ENCODE results near the gene CBFA2T3.

CBFA2T3 gene

DNA sequence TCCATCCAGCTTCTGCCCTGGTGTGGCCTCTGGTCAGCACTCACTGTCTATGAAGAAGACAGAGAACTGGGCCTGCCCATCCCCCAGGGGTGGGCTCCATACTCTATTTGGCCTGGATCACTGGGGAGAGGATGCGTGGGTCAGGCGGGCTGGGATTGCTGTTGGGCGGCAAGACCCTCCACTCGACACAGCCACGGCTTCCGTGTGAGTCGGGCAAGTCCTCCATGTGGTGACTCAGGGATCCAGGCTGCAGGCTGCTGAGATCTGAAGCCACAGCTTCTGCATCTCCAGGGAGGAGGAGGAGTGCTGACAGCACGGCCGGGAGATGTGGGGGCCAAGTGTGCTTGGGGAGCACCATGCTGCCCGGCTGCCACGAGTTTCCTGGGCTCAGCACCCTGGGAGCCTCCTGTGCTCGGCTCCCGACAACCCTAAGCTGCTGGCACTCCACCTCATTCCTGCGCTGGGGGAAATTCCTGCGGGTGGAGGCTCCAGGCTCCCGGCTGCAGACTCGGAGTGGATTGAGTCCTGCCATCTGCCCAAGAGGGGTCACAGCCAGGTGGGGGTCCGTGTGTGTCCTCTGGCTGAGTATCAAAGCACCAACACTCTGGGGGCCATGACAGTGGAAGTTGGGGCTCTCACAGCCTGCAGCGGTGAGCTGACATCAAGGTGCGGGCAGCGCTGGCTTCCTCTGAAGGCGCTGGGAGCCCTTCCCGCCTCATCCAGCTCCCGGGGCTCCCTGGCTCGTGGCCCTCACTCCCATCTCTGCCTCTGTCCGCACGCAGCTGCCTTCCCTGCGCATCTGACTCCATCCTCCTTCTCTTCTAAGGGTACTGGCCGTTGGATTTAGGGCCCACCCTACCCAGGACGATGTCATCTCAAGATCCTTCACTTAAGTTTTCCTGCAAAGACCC, 24.4 kb upstream of the CBFA2T3 start:
- no peak overlapping the region for H3K4me3 ChIP-seq (ENCODE audit: low read depth, low read length)
- DNase-seq (ENCODE audit: low read depth), result no peak
- TF ChIP-seq, protein P1, sequence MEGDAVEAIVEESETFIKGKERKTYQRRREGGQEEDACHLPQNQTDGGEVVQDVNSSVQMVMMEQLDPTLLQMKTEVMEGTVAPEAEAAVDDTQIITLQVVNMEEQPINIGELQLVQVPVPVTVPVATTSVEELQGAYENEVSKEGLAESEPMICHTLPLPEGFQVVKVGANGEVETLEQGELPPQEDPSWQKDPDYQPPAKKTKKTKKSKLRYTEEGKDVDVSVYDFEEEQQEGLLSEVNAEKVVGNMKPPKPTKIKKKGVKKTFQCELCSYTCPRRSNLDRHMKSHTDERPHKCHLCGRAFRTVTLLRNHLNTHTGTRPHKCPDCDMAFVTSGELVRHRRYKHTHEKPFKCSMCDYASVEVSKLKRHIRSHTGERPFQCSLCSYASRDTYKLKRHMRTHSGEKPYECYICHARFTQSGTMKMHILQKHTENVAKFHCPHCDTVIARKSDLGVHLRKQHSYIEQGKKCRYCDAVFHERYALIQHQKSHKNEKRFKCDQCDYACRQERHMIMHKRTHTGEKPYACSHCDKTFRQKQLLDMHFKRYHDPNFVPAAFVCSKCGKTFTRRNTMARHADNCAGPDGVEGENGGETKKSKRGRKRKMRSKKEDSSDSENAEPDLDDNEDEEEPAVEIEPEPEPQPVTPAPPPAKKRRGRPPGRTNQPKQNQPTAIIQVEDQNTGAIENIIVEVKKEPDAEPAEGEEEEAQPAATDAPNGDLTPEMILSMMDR (IDR thresholded peaks at IDR 0.05; ENCODE audit: control insufficient read depth, extremely low read depth, insufficient read depth), result no peak

DNA sequence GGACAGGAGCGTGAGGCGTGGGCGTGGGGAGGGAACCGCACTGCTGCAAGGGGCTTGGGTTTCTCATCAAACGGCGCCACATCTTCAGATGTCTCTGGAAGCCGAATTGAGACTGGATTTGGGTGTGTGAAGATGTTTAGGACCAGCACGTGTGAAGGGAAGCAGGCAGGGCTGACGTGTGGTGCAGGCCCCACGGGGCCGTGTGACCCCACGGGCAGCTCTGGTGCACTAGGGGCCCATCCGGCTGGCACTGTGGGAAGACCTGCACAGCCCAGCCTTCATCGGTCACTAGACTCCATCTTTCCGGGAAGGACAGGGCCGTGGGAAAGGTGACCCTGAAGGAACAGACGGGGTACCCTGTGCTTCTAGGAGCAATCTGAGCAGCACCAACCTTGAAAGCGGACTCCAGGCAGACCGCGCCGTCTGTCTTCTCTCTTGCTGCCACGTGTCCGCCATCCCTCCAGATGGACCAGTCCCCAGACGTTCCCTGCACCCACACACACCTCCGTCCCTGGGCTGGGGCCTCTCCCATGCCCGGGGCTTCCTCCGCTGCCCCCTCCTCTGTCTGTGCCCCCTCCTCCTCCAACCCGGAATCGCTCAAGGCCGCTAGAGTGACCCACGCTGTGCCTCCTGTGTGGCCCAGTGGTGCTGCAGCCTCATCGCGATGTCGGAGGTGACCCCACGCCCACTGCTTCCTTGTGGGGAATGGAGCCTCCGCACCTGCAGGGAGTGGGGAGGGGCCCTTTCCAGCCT, 23.4 kb upstream of the CBFA2T3 start:
- TF ChIP-seq, protein P1 (IDR thresholded peaks at IDR 0.05; ENCODE audit: control insufficient read depth, extremely low read depth, insufficient read depth), result no peak
- DNase-seq (ENCODE audit: low read depth), result no peak
- no peak overlapping the region for H3K4me3 ChIP-seq (ENCODE audit: low read depth, low read length)

DNA sequence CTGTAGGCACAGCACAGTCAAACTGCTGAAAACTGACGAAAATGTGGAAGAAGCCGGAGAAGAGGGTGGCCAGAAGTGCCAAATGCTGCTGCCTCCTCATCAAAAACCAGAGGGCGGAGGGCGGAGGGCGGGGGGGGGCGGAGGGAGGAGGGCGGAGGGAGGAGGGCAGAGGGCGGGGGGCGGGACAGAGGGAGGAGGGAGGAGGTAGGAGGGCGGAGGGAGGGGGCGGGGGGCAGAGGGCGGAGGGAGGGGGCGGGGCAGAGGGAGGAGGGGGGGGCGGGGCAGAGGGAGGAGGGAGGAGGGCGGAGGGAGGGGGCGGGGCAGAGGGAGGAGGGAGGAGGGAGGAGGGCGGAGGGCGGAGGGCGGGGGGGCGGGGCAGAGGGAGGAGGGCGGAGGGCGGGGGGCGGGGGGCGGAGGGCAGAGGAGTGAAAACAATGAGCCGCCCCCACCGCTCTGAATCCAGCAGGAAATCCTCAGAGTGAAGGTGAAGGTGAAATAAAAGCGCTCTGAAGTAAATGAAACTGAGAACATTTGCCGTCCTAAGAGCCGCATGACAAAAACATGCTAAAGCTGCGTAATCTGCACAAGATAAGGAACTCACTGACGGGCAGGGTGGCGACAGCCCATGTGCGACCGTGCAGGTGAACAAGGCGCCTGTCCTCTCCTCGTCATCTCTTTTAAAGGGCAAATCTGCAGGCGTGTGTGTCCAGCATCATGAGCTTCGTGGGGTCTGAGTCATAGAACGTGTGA, 22.6 kb upstream of the CBFA2T3 start:
- no peak overlapping the region for H3K4me3 ChIP-seq (ENCODE audit: low read depth, low read length)
- DNase-seq (ENCODE audit: low read depth), result no peak
- TF ChIP-seq, protein P1 (IDR thresholded peaks at IDR 0.05; ENCODE audit: control insufficient read depth, extremely low read depth, insufficient read depth), result no peak

DNA sequence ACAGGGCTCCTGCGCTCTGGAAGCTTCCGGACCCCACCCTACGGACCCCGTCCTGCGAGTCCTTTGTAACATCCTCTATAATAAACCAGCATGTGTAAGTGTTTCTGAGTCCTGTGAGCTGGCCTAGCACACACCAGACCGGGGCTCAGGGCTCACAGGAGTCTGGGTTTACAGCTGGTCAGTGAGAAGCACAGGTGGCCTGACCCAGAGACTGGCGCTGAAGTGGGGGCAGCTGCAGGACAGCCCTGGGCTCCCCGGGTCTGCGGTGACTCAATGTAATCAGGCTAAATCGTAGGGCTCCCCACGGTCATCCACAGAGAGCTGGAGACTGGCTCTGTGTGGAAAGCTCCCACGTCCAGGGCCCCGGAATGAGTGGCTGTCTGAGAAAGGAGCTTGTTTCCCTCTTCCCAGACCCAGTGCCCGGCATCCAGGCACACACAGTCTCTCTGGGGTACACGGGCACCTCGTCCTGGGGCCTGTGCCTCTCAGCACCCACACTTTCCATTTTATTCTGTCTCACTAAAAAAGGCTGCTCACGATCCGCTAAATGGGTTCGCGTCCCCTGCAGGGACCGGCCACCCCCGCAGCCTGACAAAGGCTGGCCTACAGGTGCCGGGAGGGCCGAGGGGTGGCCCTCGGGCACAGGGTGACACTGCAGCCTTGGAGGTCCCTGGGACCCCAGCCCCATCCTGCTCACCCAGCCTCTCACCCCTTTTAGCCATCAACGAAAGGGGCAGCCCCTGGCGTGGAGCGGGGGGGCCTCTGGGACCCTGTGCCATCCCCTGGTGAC, 18.9 kb upstream of the CBFA2T3 start:
- DNase-seq (ENCODE audit: low read depth), result no peak
- TF ChIP-seq, protein P1 (IDR thresholded peaks at IDR 0.05; ENCODE audit: control insufficient read depth, extremely low read depth, insufficient read depth), result no peak

DNA sequence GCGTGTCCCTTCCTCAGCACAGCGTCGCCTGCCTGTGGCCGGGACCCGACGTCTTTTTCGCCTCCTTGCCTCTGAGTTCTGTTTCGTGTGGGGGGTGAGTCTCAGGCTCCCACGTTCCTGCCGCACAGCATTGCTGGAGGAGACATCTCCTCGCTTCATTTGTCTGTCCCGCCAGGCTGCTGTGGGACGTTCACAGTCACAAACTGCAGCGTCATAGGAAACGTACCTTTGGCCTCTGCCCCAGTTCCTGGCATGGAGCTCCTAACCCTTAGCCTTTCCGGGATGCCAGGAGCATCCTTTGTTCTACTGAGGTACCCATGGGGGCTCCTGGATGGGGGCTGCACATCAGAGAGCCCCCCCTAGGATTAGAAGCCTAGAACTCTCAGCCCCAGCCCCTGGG, 18.2 kb upstream of the CBFA2T3 start:
- DNase-seq (ENCODE audit: low read depth), result no peak
- TF ChIP-seq, protein P1 (IDR thresholded peaks at IDR 0.05; ENCODE audit: control insufficient read depth, extremely low read depth, insufficient read depth), result no peak

More for the DNA sequence above, 18.9 kb upstream of the CBFA2T3 start:
- H3K4me3 ChIP-seq (ENCODE audit: low read depth, low read length), result no peak overlapping the region

DNA sequence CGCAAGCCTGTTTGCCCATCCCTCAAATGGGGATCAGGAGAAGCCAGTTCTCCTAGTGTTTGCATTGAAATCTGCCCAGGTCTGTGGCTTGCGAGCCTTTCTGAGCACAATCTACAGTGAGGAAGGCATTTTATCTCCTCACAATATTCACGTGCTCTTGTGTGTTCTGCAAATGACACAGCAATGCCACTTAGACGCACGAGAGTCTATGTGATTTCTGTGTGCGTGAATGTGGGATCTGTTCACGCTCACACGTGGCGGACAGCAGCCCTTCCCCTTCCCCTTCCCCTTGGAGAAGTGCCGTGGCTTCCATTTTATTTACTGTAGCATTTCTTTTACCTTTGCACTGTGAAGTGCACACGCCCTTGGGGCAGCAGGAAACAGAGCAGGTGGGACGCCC, 17.7 kb upstream of the CBFA2T3 start:
- TF ChIP-seq, protein P1 (IDR thresholded peaks at IDR 0.05; ENCODE audit: control insufficient read depth, extremely low read depth, insufficient read depth), result no peak

More for the DNA sequence above, 18.2 kb upstream of the CBFA2T3 start:
- H3K4me3 ChIP-seq (ENCODE audit: low read depth, low read length), result no peak overlapping the region

More for the DNA sequence above, 17.7 kb upstream of the CBFA2T3 start:
- DNase-seq (ENCODE audit: low read depth), result no peak
- H3K4me3 ChIP-seq (ENCODE audit: low read depth, low read length), result no peak overlapping the region

Data from LNCaP clone FGC (cell line).